Mononuclear cell (primary cell): ENCODE results near the gene TBC1D7. TPM values are rescaled to one million over a fixed set of nuclear protein-coding genes. Genes with fewer than 3 reads are reported as not detected.

ENCODE experiments used
- H3K27me3 ChIP-seq: 2 replicates; pipeline ENCODE4 v1.6.0; 2011; ENCODE audit warnings: low read length, control low read depth; ENCODE audit not compliant: insufficient read depth
- H3K4me1 ChIP-seq: 2 replicates; pipeline ENCODE4 v1.5.1; 2011; ENCODE audit warnings: mild to moderate bottlenecking, low read length, control low read depth; ENCODE audit not compliant: insufficient read depth
- H3K4me3 ChIP-seq: 2 replicates; pipeline ENCODE4 v1.5.1; 2011; ENCODE audit warnings: mild to moderate bottlenecking, low read length, moderate library complexity
- H3K9me3 ChIP-seq: 2 replicates; pipeline ENCODE4 v1.5.1; 2011; ENCODE audit warnings: low read depth, mild to moderate bottlenecking, control low read depth, low read length
- total RNA-seq: library from RNA; depleted of rRNA; stranded (reverse); fragments of >200 nt; gene quantifications from one replicate; pipeline ENCODE4 v1.2.3, GENCODE V29; 2012

Gene TBC1D7
- 57.7 TPM for total RNA-seq

GRCh38 chr6:13328076-13328874, at the start of gene TBC1D7:
TSS of gene TBC1D7 (minus strand) at chr6:13328537. CDS start at chr6:13326898, 1,639 bp downstream.
- Histone ChIP-seq H3K4me3 (peak within 1 kb of the TSS; percentile 92), H3K27me3 (no peaks in the 10 kb centered on the region), H3K9me3 (no peaks in the 10 kb centered on the region), H3K4me1 (peaks cover 14% of the 10 kb centered on the region)

GRCh38 chr6:13377054-13377758, 48.9 kb upstream of the TBC1D7 start:
- H3K27me3 ChIP-seq: no peaks in the 10 kb centered on the region
- peaks cover 25% of the 10 kb centered on the region for H3K4me1 ChIP-seq

GRCh38 chr6:13375360-13375878, 47.1 kb upstream of the TBC1D7 start:
- Histone ChIP-seq H3K27me3 (no peaks in the 10 kb centered on the region), H3K9me3 (no peaks in the 10 kb centered on the region), H3K4me1 (peaks cover 25% of the 10 kb centered on the region), H3K4me3 (no peak overlapping the region)

More at GRCh38 chr6:13377054-13377758, 48.9 kb upstream of the TBC1D7 start:
- Histone ChIP-seq H3K9me3 (no peaks in the 10 kb centered on the region), H3K4me3 (no peak overlapping the region)

GRCh38 chr6:13373919-13374318, 45.6 kb upstream of the TBC1D7 start:
- H3K4me3 ChIP-seq: no peak overlapping the region
- no peaks in the 10 kb centered on the region for H3K27me3 ChIP-seq
- peaks cover 18% of the 10 kb centered on the region for H3K4me1 ChIP-seq
- H3K9me3 ChIP-seq: no peaks in the 10 kb centered on the region

- peaks cover 14% of the 10 kb centered on the region for H3K4me1 ChIP-seq
- no peaks in the 10 kb centered on the region for H3K27me3 ChIP-seq
- H3K9me3 ChIP-seq: no peaks in the 10 kb centered on the region
- H3K4me3 ChIP-seq: no peak overlapping the region
Observed at GRCh38 chr6:13373488-13373886, 45.1 kb upstream of the TBC1D7 start.

- H3K27me3 ChIP-seq: no peaks in the 10 kb centered on the region
- H3K9me3 ChIP-seq: no peaks in the 10 kb centered on the region
- H3K4me1 ChIP-seq: peaks cover 9% of the 10 kb centered on the region
- H3K4me3 ChIP-seq: no peak overlapping the region
Observed at GRCh38 chr6:13372688-13373487, 44.6 kb upstream of the TBC1D7 start.

- no peaks in the 10 kb centered on the region for H3K9me3 ChIP-seq
- no peaks in the 10 kb centered on the region for H3K27me3 ChIP-seq
- H3K4me3 ChIP-seq: no peak overlapping the region
- peaks cover 1% of the 10 kb centered on the region for H3K4me1 ChIP-seq
Observed at GRCh38 chr6:13372076-13372475, 43.7 kb upstream of the TBC1D7 start.

- Histone ChIP-seq H3K27me3 (no peaks in the 10 kb centered on the region), H3K4me3 (no peak overlapping the region), H3K4me1 (no peaks in the 10 kb centered on the region), H3K9me3 (no peaks in the 10 kb centered on the region)
Observed at GRCh38 chr6:13371421-13372072, 43.2 kb upstream of the TBC1D7 start.

- H3K4me1 ChIP-seq: no peaks in the 10 kb centered on the region
- H3K27me3 ChIP-seq: no peaks in the 10 kb centered on the region
- no peaks in the 10 kb centered on the region for H3K9me3 ChIP-seq
- H3K4me3 ChIP-seq: no peak overlapping the region
Observed at GRCh38 chr6:13370623-13371022, 42.3 kb upstream of the TBC1D7 start.

GRCh38 chr6:13369591-13369990, 41.3 kb upstream of the TBC1D7 start:
- H3K4me3 ChIP-seq: no peak overlapping the region
- no peaks in the 10 kb centered on the region for H3K27me3 ChIP-seq
- no peaks in the 10 kb centered on the region for H3K4me1 ChIP-seq
- no peaks in the 10 kb centered on the region for H3K9me3 ChIP-seq

GRCh38 chr6:13368731-13369115, 40.4 kb upstream of the TBC1D7 start:
- no peak overlapping the region for H3K4me3 ChIP-seq
- no peaks in the 10 kb centered on the region for H3K27me3 ChIP-seq
- peaks cover 8% of the 10 kb centered on the region for H3K4me1 ChIP-seq
- no peaks in the 10 kb centered on the region for H3K9me3 ChIP-seq

GRCh38 chr6:13368079-13368730, 39.9 kb upstream of the TBC1D7 start:
- H3K4me1 ChIP-seq: peaks cover 11% of the 10 kb centered on the region
- H3K27me3 ChIP-seq: no peaks in the 10 kb centered on the region
- H3K4me3 ChIP-seq: no peak overlapping the region
- no peaks in the 10 kb centered on the region for H3K9me3 ChIP-seq

GRCh38 chr6:13367396-13367795, 39.1 kb upstream of the TBC1D7 start:
- Histone ChIP-seq H3K4me3 (no peak overlapping the region), H3K9me3 (no peaks in the 10 kb centered on the region), H3K4me1 (peaks cover 11% of the 10 kb centered on the region), H3K27me3 (no peaks in the 10 kb centered on the region)

GRCh38 chr6:13365320-13365719, 37.0 kb upstream of the TBC1D7 start:
- Histone ChIP-seq H3K4me1 (peaks cover 20% of the 10 kb centered on the region), H3K9me3 (no peaks in the 10 kb centered on the region), H3K4me3 (no peak overlapping the region), H3K27me3 (no peaks in the 10 kb centered on the region)
